OCI-LY1 (cell line): ENCODE results near the gene DAAM2.

Experiments
- H2AFZ ChIP-seq: fragments of 200-600 bp; sonication (generic), shearing (Covaris generic); 2 replicates; pipeline ENCODE4 v1.6.0; 2014; ENCODE audit warnings: antibody characterized with exemption, mild to moderate bottlenecking, low read length
- H3F3A ChIP-seq: fragments of 200-600 bp; sonication (generic), shearing (Covaris generic); 2 replicates; pipeline ENCODE4 v1.6.0; 2014; ENCODE audit warnings: mild to moderate bottlenecking, antibody characterized with exemption, low read length, moderate library complexity; ENCODE audit not compliant: insufficient read depth
- H3K27ac ChIP-seq: fragments of 200-600 bp; sonication (generic); 2 replicates; pipeline ENCODE4 v1.5.1; 2014; ENCODE audit warnings: low read length, mixed run types, mild to moderate bottlenecking, low read depth; ENCODE audit not compliant: poor library complexity, severe bottlenecking
- H3K27me3 ChIP-seq: fragments of 200-600 bp; sonication (generic); 2 replicates; pipeline ENCODE4 v1.6.0; 2014; ENCODE audit warnings: antibody characterized with exemption, mild to moderate bottlenecking, low read length, moderate library complexity; ENCODE audit not compliant: insufficient read depth
- H3K36me3 ChIP-seq: fragments of 200-600 bp; sonication (generic); 2 replicates; pipeline ENCODE4 v1.6.1; 2014; ENCODE audit warnings: mild to moderate bottlenecking, antibody characterized with exemption, low read length, moderate library complexity, mixed read lengths; ENCODE audit not compliant: insufficient read depth
- H3K4me1 ChIP-seq: fragments of 200-600 bp; sonication (generic); 2 replicates; pipeline ENCODE4 v1.5.1; 2014; ENCODE audit warnings: mild to moderate bottlenecking, low read length, moderate library complexity; ENCODE audit not compliant: insufficient read depth, severe bottlenecking
- H3K4me2 ChIP-seq: fragments of 200-600 bp; sonication (generic), shearing (Covaris generic); 2 replicates; pipeline ENCODE4 v1.6.1; 2014; ENCODE audit warnings: low read length
- H3K4me3 ChIP-seq: fragments of 200-600 bp; sonication (generic); 2 replicates; pipeline ENCODE4 v1.5.1; 2014; ENCODE audit warnings: low read length, low read depth, mild to moderate bottlenecking, mixed read lengths; ENCODE audit not compliant: poor library complexity, severe bottlenecking
- H3K79me2 ChIP-seq: fragments of 200-600 bp; shearing (Covaris generic); 2 replicates; pipeline ENCODE4 v1.6.1; 2016; ENCODE audit warnings: mixed run types, low read length, mixed read lengths; ENCODE audit not compliant: insufficient read depth
- H3K9ac ChIP-seq: fragments of 200-600 bp; sonication (generic), shearing (Covaris generic); 2 replicates; pipeline ENCODE4 v1.6.1; 2014; ENCODE audit warnings: mild to moderate bottlenecking, low read length, mixed read lengths
- H3K9me2 ChIP-seq: fragments of 200-600 bp; sonication (generic), shearing (Covaris generic); 2 replicates; pipeline ENCODE4 v1.6.1; 2014; ENCODE audit warnings: low read depth, mild to moderate bottlenecking, low read length, mixed read lengths
- H3K9me3 ChIP-seq: fragments of 200-600 bp; shearing (Covaris generic); 2 replicates; pipeline ENCODE4 v1.6.1; 2014; ENCODE audit warnings: low read length, mixed read lengths
- H4K20me1 ChIP-seq: fragments of 200-600 bp; sonication (generic), shearing (Covaris generic); 2 replicates; pipeline ENCODE4 v1.6.0; 2016; ENCODE audit warnings: mild to moderate bottlenecking, low read length; ENCODE audit not compliant: insufficient read depth
- CTCF ChIP-seq: fragments of 200-600 bp; sonication (generic), shearing (Covaris generic); IDR thresholded peaks from 2 replicates; pipeline ENCODE4 v1.5.1; 2017; ENCODE audit warnings: mild to moderate bottlenecking, antibody characterized with exemption, low read length, moderate library complexity, mixed read lengths
- EZH2 ChIP-seq: fragments of 200-600 bp; sonication (generic), shearing (Covaris generic); IDR thresholded peaks from 2 replicates; pipeline ENCODE4 v1.8.0; 2017; ENCODE audit warnings: borderline replicate concordance, mixed run types, mild to moderate bottlenecking, antibody characterized with exemption, low read length, moderate library complexity, mixed read lengths

The DAAM2 gene

GRCh38 chr6:39935241-39935640 is 143.1 kb downstream of the DAAM2 start:
- Histone ChIP-seq H3K9ac (no peak overlapping the region), H3K79me2 (no peaks in the 10 kb centered on the region), H3K9me3 (no peaks in the 10 kb centered on the region), H3F3A (no peaks in the 10 kb centered on the region), H3K27ac (no peak overlapping the region), H3K9me2 (no peaks in the 10 kb centered on the region), H2AFZ (no peak overlapping the region), H4K20me1 (no peaks in the 10 kb centered on the region), H3K36me3 (no peaks in the 10 kb centered on the region), H3K4me3 (no peak overlapping the region), H3K27me3 (no peaks in the 10 kb centered on the region), H3K4me1 (no peaks in the 10 kb centered on the region), H3K4me2 (no peak overlapping the region)
- TF ChIP-seq EZH2 (no peak), CTCF (no peak)

- H3F3A ChIP-seq: no peaks in the 10 kb centered on the region
- H3K36me3 ChIP-seq: no peaks in the 10 kb centered on the region
- H3K9me2 ChIP-seq: no peaks in the 10 kb centered on the region
- no peak overlapping the region for H3K27ac ChIP-seq
- H3K4me1 ChIP-seq: no peaks in the 10 kb centered on the region
- H4K20me1 ChIP-seq: no peaks in the 10 kb centered on the region
- no peaks in the 10 kb centered on the region for H3K9me3 ChIP-seq
- no peaks in the 10 kb centered on the region for H3K79me2 ChIP-seq
- H3K27me3 ChIP-seq: no peaks in the 10 kb centered on the region
- TF ChIP-seq CTCF: no peak
- no peak for TF ChIP-seq EZH2
- H3K4me3 ChIP-seq: no peak overlapping the region
- no peak overlapping the region for H3K9ac ChIP-seq
- H3K4me2 ChIP-seq: no peak overlapping the region
- no peak overlapping the region for H2AFZ ChIP-seq
Measured at GRCh38 chr6:39936857-39937256, 144.7 kb downstream of the DAAM2 start.

- Histone ChIP-seq H3K27ac (no peak overlapping the region), H3K79me2 (no peaks in the 10 kb centered on the region), H3K4me1 (no peaks in the 10 kb centered on the region), H3F3A (no peaks in the 10 kb centered on the region), H3K4me3 (no peak overlapping the region), H3K9me2 (no peaks in the 10 kb centered on the region), H3K4me2 (no peak overlapping the region), H2AFZ (no peak overlapping the region), H3K9ac (no peak overlapping the region), H3K36me3 (no peaks in the 10 kb centered on the region), H3K9me3 (no peaks in the 10 kb centered on the region), H3K27me3 (no peaks in the 10 kb centered on the region), H4K20me1 (no peaks in the 10 kb centered on the region)
- no peak for TF ChIP-seq CTCF
- TF ChIP-seq EZH2: no peak
Measured at GRCh38 chr6:39937686-39938333, 145.6 kb downstream of the DAAM2 start.
